ENCODE results near the gene WAPL. TPM values are rescaled to one million over a fixed set of nuclear protein-coding genes. Genes with fewer than 3 reads are reported as not detected.

The WAPL gene
- total RNA-seq, 2 donors from 2014 or later, result 29.6 to 46.8 TPM

- TF ChIP-seq CTCF (IDR thresholded peaks at IDR 0.05), result no peak
- TF ChIP-seq POLR2A (IDR thresholded peaks at IDR 0.05), result no peak
- no peak for TF ChIP-seq POLR2AphosphoS5 (IDR thresholded peaks at IDR 0.05)
- 82% methylated on average over 7 of the region's 7 CpGs for WGBS
These were observed 70.6 kb downstream of the WAPL start for GRCh38 chr10:86450806-86451603.

GRCh38 chr10:86449926-86450558 is 71.5 kb downstream of the WAPL start:
- Histone ChIP-seq H3K4me3 (no peak overlapping the region), H3K4me1 (replicated peaks) (no peaks in the 10 kb centered on the region), H3K9me3 (no peaks in the 10 kb centered on the region), H3K36me3 (no peaks in the 10 kb centered on the region), H3K27me3 (replicated peaks; ENCODE audit: insufficient read depth) (no peaks in the 10 kb centered on the region), H3K27ac (no peak overlapping the region)
- WGBS, result 91% methylated on average over 7 of the region's 7 CpGs
- TF ChIP-seq POLR2A (IDR thresholded peaks at IDR 0.05), result no peak
- no peak for TF ChIP-seq CTCF (IDR thresholded peaks at IDR 0.05)
- TF ChIP-seq POLR2AphosphoS5 (IDR thresholded peaks at IDR 0.05), result no peak
- intact Hi-C loops (cut with DNase I), result no loop called here
- no peak for DNase-seq (ENCODE audit: low spot score)

More at GRCh38 chr10:86450806-86451603, 70.6 kb downstream of the WAPL start:
- Histone ChIP-seq H3K9me3 (no peaks in the 10 kb centered on the region), H3K36me3 (no peaks in the 10 kb centered on the region), H3K27me3 (replicated peaks; ENCODE audit: insufficient read depth) (no peaks in the 10 kb centered on the region), H3K27ac (no peak overlapping the region), H3K4me3 (no peak overlapping the region), H3K4me1 (replicated peaks) (no peaks in the 10 kb centered on the region)
- intact Hi-C loops (cut with DNase I), result no loop called here
- no peak for DNase-seq (ENCODE audit: low spot score)

- TF ChIP-seq CTCF (IDR thresholded peaks at IDR 0.05), result no peak
- TF ChIP-seq POLR2AphosphoS5 (IDR thresholded peaks at IDR 0.05), result no peak
- TF ChIP-seq POLR2A (IDR thresholded peaks at IDR 0.05), result no peak
- 88% methylated on average over 1 of the region's 1 CpG for WGBS
- no peak for DNase-seq (ENCODE audit: low spot score)
- intact Hi-C loops (cut with DNase I), result no loop called here
- Histone ChIP-seq H3K27ac (no peak overlapping the region), H3K9me3 (no peaks in the 10 kb centered on the region), H3K36me3 (no peaks in the 10 kb centered on the region), H3K4me1 (replicated peaks) (no peaks in the 10 kb centered on the region), H3K4me3 (no peak overlapping the region), H3K27me3 (replicated peaks; ENCODE audit: insufficient read depth) (no peaks in the 10 kb centered on the region)
These were observed 74.2 kb downstream of the WAPL start for GRCh38 chr10:86447432-86447831.

- 76% methylated on average over 1 of the region's 1 CpG for WGBS
- H3K9me3 ChIP-seq, result no peaks in the 10 kb centered on the region
- TF ChIP-seq POLR2AphosphoS5 (IDR thresholded peaks at IDR 0.05) (no peak), POLR2A (IDR thresholded peaks at IDR 0.05) (no peak), CTCF (IDR thresholded peaks at IDR 0.05) (no peak)
- no peaks in the 10 kb centered on the region for H3K4me1 ChIP-seq (replicated peaks)
- no peak overlapping the region for H3K4me3 ChIP-seq
- intact Hi-C loops (cut with DNase I), result no loop called here
- no peaks in the 10 kb centered on the region for H3K36me3 ChIP-seq
- no peak overlapping the region for H3K27ac ChIP-seq
- no peaks in the 10 kb centered on the region for H3K27me3 ChIP-seq (replicated peaks; ENCODE audit: insufficient read depth)
- DNase-seq (ENCODE audit: low spot score), result no peak
These were observed 74.6 kb downstream of the WAPL start for GRCh38 chr10:86446987-86447386.

Measured in prostate gland (tissue), 2 donors.